Nephron progenitor cell (in vitro differentiated cells): Measurements from ENCODE around the gene CDK11B.

Source experiments
- DNase-seq: peaks from one replicate; pipeline ENCODE4 v3.0.0; 2021
- H3K27ac Mint-ChIP-seq: 2 replicates; pipeline ENCODE4 v1.8.0; 2021; ENCODE audit warnings: mild to moderate bottlenecking, moderate library complexity, mixed read lengths
- H3K27me3 Mint-ChIP-seq: 2 replicates; pipeline ENCODE4 v1.8.0; 2021; ENCODE audit warnings: mild to moderate bottlenecking, low read depth, mixed read lengths; ENCODE audit not compliant: poor library complexity
- H3K36me3 Mint-ChIP-seq: 2 replicates; pipeline ENCODE4 v1.8.0; 2021; ENCODE audit warnings: low read depth, mixed read lengths
- H3K4me1 Mint-ChIP-seq: 2 replicates; pipeline ENCODE4 v1.8.0; 2021; ENCODE audit warnings: mixed read lengths
- H3K4me3 Mint-ChIP-seq: 2 replicates; pipeline ENCODE4 v1.8.0; 2021; ENCODE audit warnings: mild to moderate bottlenecking, moderate library complexity, mixed read lengths
- H3K9me3 Mint-ChIP-seq: 2 replicates; pipeline ENCODE4 v1.8.0; 2021; ENCODE audit warnings: mild to moderate bottlenecking, moderate library complexity, mixed read lengths
- CTCF ChIP-seq: fragments of 200-600 bp; sonication (generic); IDR thresholded peaks from 2 replicates; pipeline ENCODE4 v1.5.0; 2021; ENCODE audit warnings: antibody characterized with exemption

CDK11B gene

GRCh38 chr1:1616045-1616790 is 42.6 kb downstream of the CDK11B start:
- TF ChIP-seq CTCF = no peak
- peaks cover 32% of the 10 kb centered on the region for H3K4me1 Mint-ChIP-seq
- no peaks in the 10 kb centered on the region for H3K27me3 Mint-ChIP-seq
- H3K27ac Mint-ChIP-seq = no peak overlapping the region
- H3K9me3 Mint-ChIP-seq = no peaks in the 10 kb centered on the region
- DNase-seq = peak; percentile 70
- H3K4me3 Mint-ChIP-seq = peak overlapping the region; percentile 83
- peaks cover 5% of the 10 kb centered on the region for H3K36me3 Mint-ChIP-seq

DNA sequence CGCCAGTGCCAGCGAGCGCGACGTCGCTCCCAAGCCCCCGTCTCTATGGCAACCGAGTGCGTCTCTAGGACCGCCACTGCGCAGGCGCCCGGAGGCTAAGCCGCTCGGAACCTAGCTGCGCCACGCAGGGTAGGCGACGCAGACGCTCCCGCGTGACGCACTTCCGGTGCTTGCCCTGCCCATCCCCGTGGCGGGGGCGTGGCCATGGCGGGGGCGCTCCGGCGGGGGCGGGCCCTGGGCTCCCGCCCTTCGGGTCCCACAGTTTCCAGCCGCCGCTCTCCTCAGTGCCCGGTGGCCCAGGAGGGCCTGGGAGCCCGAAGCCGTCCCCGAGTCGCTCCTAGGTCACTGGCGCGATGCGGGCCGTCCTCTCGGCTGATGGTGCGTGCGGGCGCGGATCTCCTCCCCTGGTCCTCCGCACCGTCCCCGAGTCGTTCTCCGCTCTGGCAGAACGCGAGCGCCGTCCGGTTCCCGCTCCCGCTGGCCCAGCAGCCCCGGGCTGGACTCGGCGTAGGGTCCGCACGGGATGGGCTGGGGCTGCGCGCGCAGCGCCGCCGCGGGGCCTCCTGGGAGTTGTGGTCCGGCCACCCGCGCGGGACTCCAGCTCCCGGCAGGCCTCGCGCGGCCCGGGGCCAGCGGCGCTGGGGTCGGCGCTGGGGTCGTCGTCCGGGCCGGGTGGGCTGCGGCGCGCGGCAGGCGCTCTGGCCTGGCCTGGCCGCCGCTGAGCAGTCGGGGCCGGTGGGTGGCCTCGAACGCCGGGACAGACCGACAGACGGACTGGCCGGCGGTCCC is 43.4 kb downstream of the CDK11B start, which contains the start of gene MIB2:
Gene MIB2 (plus strand): TSS at position 245 of the 789 bp plus-strand sequence. CDS start 7,953 bp downstream, outside the sequence.
- Mint-ChIP-seq H3K4me3 (peak within 1 kb of the TSS; percentile 95), H3K9me3 (no peaks in the 10 kb centered on the region), H3K36me3 (peaks cover 5% of the 10 kb centered on the region), H3K4me1 (peaks cover 35% of the 10 kb centered on the region), H3K27ac (peak within 1 kb of the TSS; percentile 93), H3K27me3 (peaks cover 4% of the 10 kb centered on the region)
- DNase-seq = peak; percentile 97
- TF ChIP-seq CTCF = no peak

- Mint-ChIP-seq H3K27me3 (peaks cover 4% of the 10 kb centered on the region), H3K4me1 (peaks cover 39% of the 10 kb centered on the region), H3K36me3 (peaks cover 5% of the 10 kb centered on the region), H3K9me3 (no peaks in the 10 kb centered on the region), H3K27ac (peak overlapping the region; percentile 93), H3K4me3 (peak overlapping the region; percentile 95)
- no peak for DNase-seq
- TF ChIP-seq CTCF = no peak
These were observed 43.9 kb downstream of the CDK11B start for GRCh38 chr1:1614954-1615255.

DNA sequence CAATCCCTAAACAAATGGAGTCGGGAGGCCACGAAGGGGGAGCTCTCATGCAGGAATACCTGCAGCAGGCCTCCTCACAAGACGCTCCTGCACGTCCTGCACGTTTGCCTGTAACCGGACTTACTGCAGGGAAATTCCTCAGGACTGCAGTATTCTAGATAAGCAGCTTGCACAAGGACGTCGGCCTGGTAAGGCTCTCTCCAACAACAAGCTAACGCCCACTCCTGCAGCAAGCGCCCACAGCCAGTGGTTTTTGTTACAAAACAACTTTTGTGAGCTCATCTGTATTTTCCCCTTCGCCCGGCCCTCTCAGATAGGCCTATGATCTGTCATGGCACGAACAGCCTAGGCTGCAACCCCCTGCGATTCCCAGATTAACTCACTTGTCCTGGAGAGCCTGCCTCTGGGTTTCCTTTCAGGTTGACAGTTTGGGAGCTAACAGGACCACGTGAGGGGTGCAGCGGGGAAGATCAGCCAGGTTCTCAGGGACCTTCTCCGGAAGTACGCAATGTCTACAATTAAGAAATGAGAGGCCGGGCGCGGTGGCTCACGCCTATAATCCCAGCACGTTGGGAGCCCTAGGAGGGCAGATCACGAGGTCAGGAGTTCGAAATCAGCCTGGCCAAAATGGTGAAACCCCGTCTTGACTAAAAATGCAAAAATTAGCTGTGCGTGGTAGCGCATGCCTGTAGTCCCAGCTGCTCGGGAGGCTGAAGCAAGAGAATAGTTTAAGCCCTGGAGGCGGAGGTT is 44.4 kb downstream of the CDK11B start:
- Mint-ChIP-seq H3K4me3 (peak overlapping the region; percentile 95), H3K9me3 (no peaks in the 10 kb centered on the region), H3K27me3 (peaks cover 4% of the 10 kb centered on the region), H3K36me3 (peaks cover 5% of the 10 kb centered on the region), H3K27ac (peak overlapping the region; percentile 93), H3K4me1 (peaks cover 39% of the 10 kb centered on the region)
- peak; percentile 12 for DNase-seq
- no peak for TF ChIP-seq CTCF

DNA sequence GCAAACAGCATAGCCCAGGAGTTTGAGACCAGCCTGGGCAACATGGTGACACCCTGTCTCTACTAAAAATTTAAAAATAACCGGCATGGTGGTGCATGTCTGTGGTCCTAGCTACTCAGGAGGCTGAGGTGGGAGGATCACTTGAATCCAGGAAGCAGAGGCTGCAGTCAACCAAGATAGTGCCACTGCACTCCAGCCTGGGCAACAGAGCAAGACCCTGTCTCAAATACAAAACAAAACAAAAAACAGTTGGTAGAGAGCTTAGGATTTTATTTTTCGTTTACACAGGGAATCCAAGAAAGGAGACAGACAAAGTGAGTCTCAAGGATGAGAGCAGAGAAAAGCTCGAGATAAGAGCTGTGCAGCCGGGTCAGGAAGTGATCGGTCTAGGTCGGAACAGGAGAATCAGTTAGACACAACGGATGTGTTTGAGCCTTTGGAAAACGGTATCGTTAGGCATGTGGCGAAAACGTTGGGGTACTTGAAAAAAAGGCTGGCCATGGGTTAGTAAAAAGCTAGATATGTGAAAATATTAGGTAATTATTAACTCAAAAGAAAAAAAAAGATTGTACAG is 45.2 kb downstream of the CDK11B start:
- peaks cover 39% of the 10 kb centered on the region for H3K4me1 Mint-ChIP-seq
- no peaks in the 10 kb centered on the region for H3K9me3 Mint-ChIP-seq
- H3K36me3 Mint-ChIP-seq = peaks cover 5% of the 10 kb centered on the region
- no peak overlapping the region for H3K27ac Mint-ChIP-seq
- no peak for TF ChIP-seq CTCF
- H3K27me3 Mint-ChIP-seq = peaks cover 4% of the 10 kb centered on the region
- DNase-seq = no peak
- H3K4me3 Mint-ChIP-seq = peak overlapping the region; percentile 95
